Stimulated activated CD8-positive, alpha-beta memory T cell treated with anti-CD3 and anti-CD28 coated beads, Interleukin-7, amount 100 ng/mL, for 4 hours (primary cell): Measurements from ENCODE around the gene NCOA3.
"Not testable (repeated sequence)": the region's sequence is repeated elsewhere in the genome, so short reads cannot be mapped to it uniquely, and the experiment has no call there.

Experiments used
- DNase-seq, 2 donors: peaks; one replicate each; pipeline ENCODE4 v3.0.0-alpha.2; 2020; ENCODE audit warnings: low read depth in 2 of 2

NCOA3 gene

DNA sequence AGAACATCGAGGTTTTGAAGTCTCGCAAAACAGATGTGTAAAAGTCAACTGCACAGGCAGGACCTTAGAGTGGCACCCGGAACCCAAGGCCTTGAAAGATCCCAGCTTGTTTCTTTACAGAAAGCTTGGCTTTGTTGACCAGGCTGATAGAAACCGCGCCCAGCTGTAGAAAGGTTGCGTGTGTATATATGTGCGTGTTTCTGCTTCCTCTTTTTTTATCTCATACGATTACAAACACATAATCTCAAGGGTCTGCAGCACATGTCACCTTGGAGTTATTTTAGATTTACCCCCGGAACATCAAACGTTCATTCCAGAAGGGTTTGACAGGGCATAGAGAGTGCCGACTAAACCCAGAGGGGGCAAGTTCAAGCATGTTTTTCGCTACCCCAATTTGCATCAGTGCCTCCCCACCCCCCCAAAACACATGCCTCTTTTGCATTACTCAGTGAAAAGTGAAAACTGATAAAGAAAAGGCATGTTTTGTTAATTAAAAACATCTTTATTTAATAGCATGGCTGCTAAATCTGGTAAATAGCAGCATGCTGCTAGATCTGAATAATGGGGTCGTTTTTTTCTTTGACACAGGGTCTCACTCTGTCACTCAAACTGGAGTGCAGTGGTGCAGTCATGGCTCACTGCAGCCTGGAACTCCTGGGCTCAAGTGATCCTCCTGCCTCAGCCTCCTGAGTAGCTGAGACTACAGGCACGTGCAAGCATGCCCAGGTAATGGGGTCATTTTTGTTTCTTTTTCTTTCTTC lies 33.2 kb upstream of the NCOA3 start:
- no peak for DNase-seq

DNA sequence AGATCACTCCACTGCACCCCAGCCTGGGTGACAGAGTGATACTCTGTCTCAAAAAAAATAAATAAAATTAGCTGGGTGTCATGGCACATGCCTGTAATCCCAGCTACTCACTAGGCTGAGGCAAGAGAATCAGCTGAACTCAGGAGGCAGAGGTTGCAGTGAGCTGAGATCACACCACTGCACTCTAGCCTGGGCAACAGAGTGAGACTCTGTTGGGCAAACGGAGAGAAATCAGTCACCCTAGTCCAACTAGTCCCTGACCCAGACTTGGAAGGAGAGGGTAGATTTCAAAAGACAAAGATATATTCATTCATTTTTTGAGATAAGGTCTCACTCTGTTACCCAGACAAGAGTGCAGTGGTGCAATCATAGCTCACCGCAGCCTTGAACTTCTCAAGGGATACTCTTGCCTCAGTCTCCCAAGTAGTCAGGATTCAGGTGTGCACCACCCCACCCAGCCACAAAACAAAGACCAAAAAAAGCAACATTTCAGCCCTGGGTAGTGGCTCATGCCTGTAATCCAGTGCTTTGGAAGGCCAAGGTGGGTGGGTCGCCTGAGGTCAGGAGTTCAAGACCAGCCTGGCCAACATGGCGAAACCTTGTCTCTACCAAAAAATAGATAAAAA lies 26.2 kb upstream of the NCOA3 start:
- DNase-seq = no peak

DNA sequence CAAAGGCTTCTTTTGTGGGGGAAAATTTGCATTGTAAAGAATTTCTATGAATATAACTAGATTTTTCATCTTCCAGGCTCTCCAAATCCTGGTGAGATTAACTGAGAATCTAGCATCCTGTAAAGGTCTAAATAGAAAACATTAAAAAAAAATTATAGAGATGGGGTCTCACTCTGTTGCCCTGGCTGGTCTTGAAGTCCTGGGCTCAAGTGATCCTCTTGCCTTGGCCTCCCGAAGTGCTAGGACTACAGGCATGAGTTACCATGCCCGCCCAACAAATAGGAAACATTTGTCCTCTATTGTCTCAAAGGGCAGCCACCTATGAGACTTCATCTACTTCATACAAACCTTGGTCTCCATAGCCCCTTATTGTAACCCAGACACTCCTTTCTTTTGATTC lies 25.2 kb upstream of the NCOA3 start:
- DNase-seq = no peak

GRCh38 chr20:47479093-47479492 lies 22.6 kb upstream of the NCOA3 start:
- DNase-seq = no peak

- no peak for DNase-seq
Measured at GRCh38 chr20:47479506-47479905, 22.2 kb upstream of the NCOA3 start.

- no peak for DNase-seq
Measured at GRCh38 chr20:47480239-47480638, 21.4 kb upstream of the NCOA3 start.

GRCh38 chr20:47480705-47481104 lies 21.0 kb upstream of the NCOA3 start:
- DNase-seq = no peak

- DNase-seq = no peak
Measured at GRCh38 chr20:47481330-47482216, 20.1 kb upstream of the NCOA3 start.

- no peak for DNase-seq
Measured at GRCh38 chr20:47482705-47483104, 19.0 kb upstream of the NCOA3 start.

DNA sequence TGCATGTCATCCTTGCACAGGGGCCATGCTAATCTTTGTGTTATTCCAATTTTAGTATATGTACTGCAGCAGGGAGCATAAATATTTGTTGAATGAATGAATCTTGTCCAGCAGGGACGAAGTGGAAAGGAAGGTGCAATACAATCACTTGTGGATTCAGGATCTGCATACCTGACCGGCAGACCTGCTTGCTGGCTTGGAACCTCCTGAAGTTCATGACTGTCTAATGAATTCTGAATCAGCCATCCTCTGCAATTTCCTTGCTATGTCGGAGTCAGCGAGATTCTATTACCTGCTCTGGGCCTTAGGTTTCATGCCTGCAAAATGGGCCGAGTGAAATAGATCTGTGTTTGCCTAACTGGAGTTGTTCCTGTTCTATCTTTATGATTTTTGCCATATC lies 17.4 kb upstream of the NCOA3 start:
- no peak for DNase-seq

- DNase-seq = peak; percentile 46 to 59
Measured at GRCh38 chr20:47487175-47487917, 14.3 kb upstream of the NCOA3 start.

DNA sequence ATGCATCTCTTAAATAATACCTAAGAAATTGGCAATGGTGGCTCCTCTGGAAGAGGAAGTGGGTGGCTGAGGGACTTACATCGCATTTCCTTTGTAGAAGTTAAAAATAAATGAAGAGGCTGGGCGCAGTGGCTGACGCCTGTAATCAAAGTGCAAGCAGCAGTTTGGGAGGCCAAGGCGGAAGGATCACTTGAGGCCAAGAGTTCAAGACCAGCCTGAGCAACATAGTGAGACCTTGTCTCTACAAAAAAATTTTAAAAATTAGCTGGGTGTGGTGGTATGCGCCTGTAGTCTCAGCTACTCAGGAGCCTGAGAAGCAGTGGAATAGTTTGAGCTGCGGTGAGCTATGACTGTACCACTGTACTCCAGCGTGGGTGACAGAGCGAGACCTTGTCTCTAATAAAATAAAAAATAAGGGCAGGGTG lies 12.2 kb upstream of the NCOA3 start:
- DNase-seq = peak in 1 of 2 donors; percentile 24

DNA sequence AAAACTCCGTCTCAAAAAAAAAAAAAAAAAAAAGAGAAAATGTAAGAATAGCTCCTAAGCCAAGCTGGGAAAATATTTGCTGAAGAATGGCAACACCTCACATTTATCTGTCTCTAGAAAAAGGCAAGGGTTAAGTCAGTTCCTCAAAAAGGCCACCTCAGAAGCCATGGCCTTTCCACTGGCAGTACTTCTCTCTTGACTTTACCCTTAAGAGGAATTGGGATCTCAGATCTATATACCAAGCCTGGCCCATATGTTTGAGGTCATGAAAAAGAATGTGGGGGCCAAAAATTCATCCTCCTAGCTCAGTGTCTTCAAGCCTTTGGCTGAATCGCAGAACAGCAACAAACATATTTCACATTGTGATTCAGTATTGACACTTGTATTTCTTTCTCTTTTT lies 10.9 kb upstream of the NCOA3 start:
- DNase-seq = no peak

DNA sequence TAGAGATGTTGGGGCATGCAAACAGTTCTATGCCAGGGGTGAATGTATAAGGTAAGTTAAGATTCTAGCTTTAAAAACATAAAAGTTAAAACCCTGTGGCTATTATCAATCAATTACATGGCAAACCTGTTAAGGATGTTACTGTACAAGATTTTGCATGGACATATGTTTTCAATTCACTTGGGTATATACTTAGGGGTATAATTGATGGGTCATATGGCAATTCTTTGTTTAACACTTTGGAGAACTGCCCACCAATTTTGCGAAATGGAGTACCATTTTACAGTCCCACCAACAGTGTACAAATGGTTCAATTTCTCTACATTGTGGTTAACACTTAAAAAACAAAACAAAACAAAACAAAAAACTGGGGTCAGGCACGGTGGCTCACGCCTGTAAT lies 9.4 kb upstream of the NCOA3 start:
- DNase-seq = no peak

DNA sequence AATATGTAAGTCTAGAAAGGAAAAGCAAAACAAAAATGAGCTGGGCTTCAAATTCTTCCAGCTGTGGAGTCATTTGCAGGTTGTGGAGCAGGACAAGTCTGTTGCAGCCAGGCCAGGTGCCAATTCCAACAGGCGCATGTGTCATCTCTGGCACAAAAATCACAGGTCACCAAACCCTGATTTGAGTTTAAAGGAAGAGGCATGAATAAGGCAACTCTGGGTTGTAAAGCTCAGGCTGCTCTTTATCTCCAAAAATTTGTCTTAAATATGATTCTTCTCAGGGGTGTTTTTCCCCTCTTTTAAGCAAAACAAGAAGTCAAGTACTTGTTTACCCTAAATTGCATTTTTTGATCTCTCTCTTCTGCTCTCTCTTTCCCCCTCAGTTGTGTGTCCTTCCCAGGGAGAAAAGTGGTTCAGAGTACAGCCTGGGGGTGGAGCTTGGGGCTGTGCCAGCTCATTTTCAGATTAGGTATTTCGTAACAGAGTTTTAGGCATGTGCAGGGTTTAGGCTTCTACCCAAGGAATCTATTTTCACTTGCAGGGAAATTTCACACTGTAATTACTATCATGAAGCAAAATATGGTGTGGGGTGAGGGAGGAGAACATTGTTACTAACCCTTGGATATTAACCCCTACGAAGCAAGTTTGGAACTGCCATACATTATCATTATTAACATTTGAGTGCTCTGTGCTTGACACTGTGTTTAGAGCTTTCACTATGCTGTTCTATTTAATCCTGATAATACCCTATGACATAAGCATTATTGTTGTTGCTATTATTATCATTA lies 8.3 kb upstream of the NCOA3 start:
- DNase-seq = peak in 1 of 2 donors; percentile 32

DNA sequence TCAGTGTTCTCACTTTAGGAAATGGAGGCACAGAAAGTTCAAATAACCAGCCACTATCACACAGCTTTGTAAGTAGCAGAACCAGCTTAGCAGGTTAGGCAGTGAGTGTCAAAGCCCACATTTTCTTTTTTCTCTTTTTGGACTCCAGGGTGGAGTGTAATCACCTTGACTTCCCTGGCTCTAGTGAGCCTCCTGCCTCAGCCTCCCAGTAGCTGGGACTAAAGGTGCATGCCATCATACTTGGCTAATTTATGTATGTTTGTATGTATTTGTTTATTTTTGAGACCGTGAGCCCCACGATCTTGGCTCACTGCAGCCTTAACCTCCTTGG lies 7.8 kb upstream of the NCOA3 start:
- DNase-seq = no peak

DNA sequence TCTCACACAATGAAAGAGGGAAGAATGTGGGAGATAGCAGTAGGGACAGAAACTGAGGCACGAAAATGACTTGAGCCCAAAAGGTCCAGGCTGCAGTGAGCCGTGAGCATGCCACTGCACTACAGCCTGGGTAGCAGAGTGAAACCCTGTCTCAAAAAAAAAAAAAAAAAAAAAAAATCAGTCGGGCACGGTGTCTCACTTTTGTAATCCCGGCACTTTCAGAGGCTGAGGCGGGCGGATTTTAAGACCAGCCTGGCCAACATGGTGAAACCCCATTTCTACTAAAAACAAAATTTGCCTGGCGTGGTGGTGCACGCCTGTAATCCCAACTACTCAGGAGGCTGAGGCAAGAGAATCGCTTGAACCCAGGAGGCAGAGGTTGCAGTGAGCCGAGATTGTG lies 7.1 kb upstream of the NCOA3 start:
- not testable (repeated sequence) for DNase-seq

DNA sequence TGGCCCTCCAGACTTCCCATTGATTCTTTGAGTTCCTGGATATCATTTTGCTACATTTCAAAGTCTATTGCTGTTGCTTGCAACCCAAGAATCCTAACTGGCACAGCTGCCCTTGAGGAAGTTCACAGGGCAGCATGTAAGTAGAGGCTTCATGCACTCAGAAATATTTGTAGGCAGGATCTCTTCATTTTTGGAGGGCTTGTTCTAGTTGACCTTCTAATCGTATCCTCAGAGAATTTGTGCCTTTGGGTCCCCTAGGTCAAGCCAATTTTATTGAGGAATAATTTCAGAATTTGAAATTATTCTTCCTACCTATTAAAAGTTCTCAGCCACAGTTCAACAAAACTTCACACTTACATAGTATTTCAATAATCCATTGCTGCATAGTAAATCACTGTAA lies 5.6 kb upstream of the NCOA3 start:
- DNase-seq = no peak

GRCh38 chr20:47498606-47499005 lies 3.1 kb upstream of the NCOA3 start:
- DNase-seq = no peak

DNA sequence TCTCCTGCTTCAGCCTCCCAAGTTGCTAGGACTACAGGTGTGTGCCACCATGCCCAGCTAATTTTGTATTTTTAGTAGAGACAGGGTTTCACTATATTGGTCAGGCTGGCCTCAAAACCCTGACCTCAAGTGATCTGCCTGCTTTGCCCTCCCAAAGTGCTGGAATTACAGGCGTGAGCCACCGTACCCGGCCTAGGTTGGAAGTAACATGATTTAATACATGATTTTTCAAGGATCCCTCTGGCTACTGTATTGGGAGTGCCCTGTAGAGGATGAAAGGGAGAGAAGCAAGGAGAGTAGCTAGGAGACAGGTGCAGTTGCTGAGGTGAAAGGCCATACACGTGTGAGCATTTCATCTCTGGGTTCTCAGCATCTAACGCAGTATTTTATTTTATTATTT lies 2.6 kb upstream of the NCOA3 start:
- DNase-seq = no peak

DNA sequence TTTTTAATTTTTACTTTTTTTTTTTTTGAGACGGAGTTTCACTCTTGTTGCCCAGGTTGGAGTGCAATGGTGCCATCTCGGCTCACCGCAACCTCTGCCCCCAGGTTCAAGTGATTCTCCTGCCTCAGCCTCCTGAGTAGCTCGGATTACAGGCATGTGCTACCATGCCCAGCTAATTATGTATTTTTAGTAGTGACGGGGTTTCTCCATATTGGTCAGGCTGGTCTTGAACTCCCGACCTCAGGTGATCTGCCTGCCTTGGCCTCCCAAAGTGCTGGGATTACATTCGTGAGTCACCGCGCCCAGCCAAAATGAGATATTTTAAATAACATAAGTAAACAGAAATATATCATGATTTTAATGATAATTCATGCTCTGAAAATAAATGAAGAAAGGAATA lies 1.6 kb upstream of the NCOA3 start:
- DNase-seq = not testable (repeated sequence)
